GM12878 (cell line): ENCODE data around the gene NFAM1. TPM values are rescaled to one million over a fixed set of nuclear protein-coding genes. Genes with fewer than 3 reads are reported as not detected.

Experiments
- ATAC-seq: fragments of 200-7000 bp; cut with Tn5 transposase; 3 replicates; pipeline ENCODE4 v1.9.1; 2020; ENCODE audit warnings: mild to moderate bottlenecking, moderate library complexity
- BruUV-seq: library from RNA; stranded (reverse); fragments of 400-500 nt; replicated peaks from 2 replicates; lab custom pipeline; 2021; lab: Mats Ljungman, UMichigan
- CTCF ChIA-PET: fragments of 300-600 bp; sonication (Branson Sonifier 250); formaldehyde crosslinking; extraction: SDS; loops from one replicate; lab custom pipeline; 2021; ENCODE audit warnings: inconsistent platforms; lab: Yijun Ruan, JAX
- POLR2A ChIA-PET: fragments of 350-600 bp; formaldehyde crosslinking; extraction: SDS; loops from one replicate; lab custom pipeline; 2021; ENCODE audit warnings: inconsistent platforms; lab: Charles Lee
- RAD21 ChIA-PET: fragments of 300-600 bp; sonication (Branson Sonifier 250); formaldehyde crosslinking; loops from one replicate; lab custom pipeline; 2023; ENCODE audit warnings: antibody characterized with exemption; ENCODE audit not compliant: unreplicated experiment; lab: Charles Lee
- SMC1A ChIA-PET: fragments of 300-600 bp; sonication (Branson Sonifier 250); formaldehyde crosslinking; loops from one replicate; lab custom pipeline; 2023; ENCODE audit not compliant: unreplicated experiment, uncharacterized antibody; lab: Charles Lee
- DNase-seq: peaks from one replicate; pipeline ENCODE4 v3.0.0-alpha.2; 2011; ENCODE audit warnings: low read depth, low spot score
- FAIRE-seq: peaks from 3 replicates; lab custom pipeline; 2011; peaks lifted over from hg19 to GRCh38; lab: Jason Lieb, UNC
- H2AFZ ChIP-seq: 2 replicates; pipeline ENCODE4 v1.6.0; 2011; ENCODE audit warnings: low read depth, low read length, control low read depth; ENCODE audit not compliant: control insufficient read depth
- H3K27ac ChIP-seq: 2 replicates; pipeline ENCODE4 v1.5.1; 2011; ENCODE audit warnings: control low read depth; ENCODE audit not compliant: control insufficient read depth, insufficient read depth
- H3K27me3 ChIP-seq, 2 experiments: replicated peaks in 1 of 2; 2 replicates each; pipeline versions ENCODE4 v1.6.0 to v1.6.1; 2011; ENCODE audit warnings: low read length in 1 of 2; ENCODE audit not compliant: control insufficient read depth in 2 of 2, insufficient read depth in 2 of 2
- H3K36me3 ChIP-seq, 2 experiments: 2 replicates each; pipeline ENCODE4 v1.5.1; 2011; ENCODE audit warnings: low read length in 1 of 2; ENCODE audit not compliant: control insufficient read depth in 2 of 2, insufficient read depth in 2 of 2
- H3K4me1 ChIP-seq: 2 replicates; pipeline ENCODE4 v1.6.1; 2011; ENCODE audit warnings: mild to moderate bottlenecking, low read length, moderate library complexity, mixed read lengths; ENCODE audit not compliant: control insufficient read depth, insufficient read depth
- H3K4me2 ChIP-seq: 2 replicates; pipeline ENCODE4 v1.6.0; 2011; ENCODE audit warnings: control low read depth; ENCODE audit not compliant: control insufficient read depth, insufficient read depth
- H3K4me3 ChIP-seq: fragments of 200-600 bp; sonication (generic); 2 replicates; pipeline ENCODE4 v1.5.1; 2016
- H3K79me2 ChIP-seq: 2 replicates; pipeline ENCODE4 v1.6.0; 2011; ENCODE audit warnings: low read length; ENCODE audit not compliant: control insufficient read depth, insufficient read depth
- H3K9ac ChIP-seq: 2 replicates; pipeline ENCODE4 v1.8.0; 2011; ENCODE audit warnings: low read length, control low read depth, mixed read lengths; ENCODE audit not compliant: control insufficient read depth, insufficient read depth
- H3K9me3 ChIP-seq: replicated peaks from 3 replicates; pipeline ENCODE4 v1.5.1; 2011; ENCODE audit warnings: mild to moderate bottlenecking, low read length; ENCODE audit not compliant: control insufficient read depth, insufficient read depth
- H4K20me1 ChIP-seq: 2 replicates; pipeline ENCODE4 v1.6.0; 2011; ENCODE audit not compliant: control insufficient read depth, insufficient read depth
- BCL11A ChIP-seq: IDR thresholded peaks from 2 replicates; pipeline ENCODE4 v1.6.1; 2011; ENCODE audit warnings: low read depth, low read length
- BRCA1 ChIP-seq: IDR thresholded peaks from 2 replicates; pipeline ENCODE4 v1.6.1; 2011; ENCODE audit warnings: low read depth, low read length, improper control_type of control experiment
- MYC ChIP-seq: IDR thresholded peaks from 2 replicates; pipeline ENCODE4 v1.6.1; 2011; ENCODE audit warnings: mild to moderate bottlenecking, low read length, moderate library complexity, inconsistent platforms; ENCODE audit not compliant: insufficient read depth, insufficient replicate concordance, insufficient read length, severe bottlenecking
- NFIC ChIP-seq: IDR thresholded peaks from 2 replicates; pipeline ENCODE4 v1.6.1; 2012; ENCODE audit warnings: low read depth, mild to moderate bottlenecking, inconsistent platforms, low read length, moderate library complexity
- NFYA ChIP-seq: IDR thresholded peaks from 2 replicates; pipeline ENCODE4 v1.6.1; 2011; ENCODE audit warnings: low read depth, mild to moderate bottlenecking, low read length, improper control_type of control experiment, borderline replicate concordance
- SIX5 ChIP-seq: IDR thresholded peaks from 2 replicates; pipeline ENCODE4 v1.6.1; 2011; ENCODE audit warnings: mild to moderate bottlenecking, low read depth, low read length, moderate library complexity; ENCODE audit not compliant: severe bottlenecking
- SKIL ChIP-seq: fragments of 450-650 bp; IDR thresholded peaks from 2 replicates; pipeline ENCODE4 v1.6.1; 2017; ENCODE audit warnings: mild to moderate bottlenecking, low read depth, inconsistent platforms; ENCODE audit not compliant: poor library complexity, severe bottlenecking
- SPI1 ChIP-seq: IDR thresholded peaks from 2 replicates; pipeline ENCODE4 v1.6.1; 2011; ENCODE audit warnings: low read depth, mild to moderate bottlenecking, low read length, moderate library complexity, borderline replicate concordance; ENCODE audit not compliant: insufficient read depth
- SRF ChIP-seq, 2 experiments: IDR thresholded peaks; 2 replicates each; pipeline ENCODE4 v1.6.1; 2011; ENCODE audit warnings: low read depth in 2 of 2, low read length in 2 of 2, mild to moderate bottlenecking in 1 of 2, moderate library complexity in 1 of 2
- TCF3 ChIP-seq: IDR thresholded peaks from 2 replicates; pipeline ENCODE4 v1.6.1; 2012; ENCODE audit warnings: low read depth, mild to moderate bottlenecking, low read length, borderline replicate concordance; ENCODE audit not compliant: insufficient read depth
- WGBS: methylation state at CpG from one replicate; pipeline ENCODE4 v1.1.6; 2016; ENCODE audit warnings: low lambda C conversion rate; ENCODE audit not compliant: insufficient replicate concordance, insufficient coverage; ENCODE audit errors: missing lambda C conversion rate; 5-methylcytosine and 5-hydroxymethylcytosine counted together
- in situ Hi-C: fragments of 300-500 bp; cut with MboI; formaldehyde crosslinking; loops from 9 replicates; pipeline ENCODE4 v1.14.3; 2018; ENCODE audit warnings: mixed read lengths
- intact Hi-C: fragments of 100-400 bp; cut with micrococcal nuclease; formaldehyde crosslinking; loops from one replicate; pipeline ENCODE4 v1.14.2; 2022; ENCODE audit not compliant: unreplicated experiment
- polyA plus RNA-seq, 11 experiments: library from polyadenylated mRNA; depleted of rRNA in 4 of 11; unstranded in 6 of 11; stranded (reverse) in 5 of 11; fragments of >200 nt; fragmentation: Nextera tagmentation in 4 of 11; fragmentation: Illumina TruSeq in 1 of 11; extraction: Ambion mirVana in 4 of 11; extraction: Trizol in 1 of 11; gene quantifications; 1 replicate in 1 of 11; 2 replicates in 10 of 11; pipeline versions ENCODE4 v1.2.1 to v1.2.3, GENCODE V29; 2011 to 2016; ENCODE audit warnings: inconsistent platforms in 2 of 11, missing spikeins in 2 of 11, low read depth in 1 of 11
- total RNA-seq, 4 experiments: library from RNA; depleted of rRNA in 3 of 4; stranded (reverse); fragments of >200 nt in 3 of 4; fragmentation: Illumina TruSeq in 1 of 4; extraction: Trizol in 1 of 4; gene quantifications; 2 replicates each; pipeline versions ENCODE4 v1.2.1 to v1.2.3, GENCODE V29; 2013 to 2021
- TF ChIP-seq, protein P1 (sequence below): IDR thresholded peaks from 2 replicates; pipeline ENCODE4 v1.6.1; 2012; ENCODE audit warnings: low read depth, low read length, improper control_type of control experiment

Gene NFAM1
- total and polyA plus RNA-seq, 10 of the 15 experiments (the other 5 are each of a cell fraction or from before 2014, with no cell fraction given), result 0.13 to 1.3 (median 0.24) TPM; not detected in 3

GRCh38 chr22:42375982-42376381, 56.2 kb downstream of the NFAM1 start:
- no peak overlapping the region for H2AFZ ChIP-seq
- WGBS, result 20% methylated on average over 5 of the region's 5 CpGs
- no peaks in the 10 kb centered on the region for H3K79me2 ChIP-seq
- no peak overlapping the region for H3K4me2 ChIP-seq
- CTCF ChIA-PET, result interaction anchor here (0.7 to 1.1 kb wide), 2 partner anchors 15 to 98 kb away, joined by 3 to 4 read pairs; no protein-coding TSS in a partner anchor
- DNase-seq (no peak), FAIRE-seq (no peak), ATAC-seq (no peak; the same call in 2 of the 3 replicates)
- no peaks in the 10 kb centered on the region for H3K36me3 ChIP-seq
- RAD21 ChIA-PET, result no interaction called here
- no peak for TF ChIP-seq NFIC
- TF ChIP-seq TCF3, result no peak
- no peak for TF ChIP-seq SPI1
- no peak for TF ChIP-seq NFYA
- no peak for TF ChIP-seq BRCA1
- no peak for TF ChIP-seq MYC
- TF ChIP-seq SIX5, result no peak
- TF ChIP-seq SRF (IDR thresholded peaks at IDR 0.05; ENCODE audit: low read depth in 2 of 2, low read length in 2 of 2), result no peak
- TF ChIP-seq, protein P1, sequence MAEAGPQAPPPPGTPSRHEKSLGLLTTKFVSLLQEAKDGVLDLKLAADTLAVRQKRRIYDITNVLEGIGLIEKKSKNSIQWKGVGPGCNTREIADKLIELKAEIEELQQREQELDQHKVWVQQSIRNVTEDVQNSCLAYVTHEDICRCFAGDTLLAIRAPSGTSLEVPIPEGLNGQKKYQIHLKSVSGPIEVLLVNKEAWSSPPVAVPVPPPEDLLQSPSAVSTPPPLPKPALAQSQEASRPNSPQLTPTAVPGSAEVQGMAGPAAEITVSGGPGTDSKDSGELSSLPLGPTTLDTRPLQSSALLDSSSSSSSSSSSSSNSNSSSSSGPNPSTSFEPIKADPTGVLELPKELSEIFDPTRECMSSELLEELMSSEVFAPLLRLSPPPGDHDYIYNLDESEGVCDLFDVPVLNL, result no peak
- no peak for TF ChIP-seq BCL11A
- TF ChIP-seq SKIL, result no peak
- H3K27me3 ChIP-seq, result no peaks in the 10 kb centered on the region
- SMC1A ChIA-PET, result interaction anchor here (0.7 to 1.2 kb wide), 2 partner anchors 46 to 48 kb away, joined by 3 to 4 read pairs; no protein-coding TSS in a partner anchor
- no peaks in the 10 kb centered on the region for H3K4me1 ChIP-seq
- no peak overlapping the region for H3K27ac ChIP-seq
- no peaks in the 10 kb centered on the region for H4K20me1 ChIP-seq
- H3K4me3 ChIP-seq, result no peak overlapping the region
- no peaks in the 10 kb centered on the region for H3K9me3 ChIP-seq
- no TSS peak for BruUV-seq
- POLR2A ChIA-PET, result no interaction called here
- intact Hi-C loops, result no loop called here
- in situ Hi-C loops, result no loop called here
- no peak overlapping the region for H3K9ac ChIP-seq
